K562 (cell line): ENCODE results near the gene CABP7. TPM values are rescaled to one million over a fixed set of nuclear protein-coding genes. Genes with fewer than 3 reads are reported as not detected.
A peak's percentile ranks its signal among the peaks of the same experiment; 100 is the strongest.

Experiments
- MGA ChIP-seq: fragments of 450-650 bp; IDR thresholded peaks from 2 replicates; pipeline ENCODE4 v1.6.1; 2016; ENCODE audit warnings: mild to moderate bottlenecking, moderate library complexity
- SUPT5H ChIP-seq: fragments of 450-650 bp; IDR thresholded peaks from 2 replicates; pipeline ENCODE4 v1.6.1; 2016
- TCF3 ChIP-seq: sonication (generic); formaldehyde crosslinking; IDR thresholded peaks from 2 replicates; pipeline ENCODE4 v1.4.0; 2020; ENCODE audit warnings: mild to moderate bottlenecking, missing genetic modification reagents
- polyA plus RNA-seq, 8 experiments: library from polyadenylated mRNA; depleted of rRNA in 4 of 8; stranded (reverse) in 5 of 8; unstranded in 3 of 8; fragments of >200 nt; fragmentation: Nextera tagmentation in 2 of 8; fragmentation: Illumina TruSeq in 1 of 8; extraction: Ambion mirVana in 2 of 8; extraction: Trizol in 1 of 8; gene quantifications; 2 replicates each; pipeline versions ENCODE4 v1.2.1 to v1.2.3, GENCODE V29; 2011 to 2014; ENCODE audit warnings: inconsistent platforms in 1 of 8, missing spikeins in 1 of 8
- total RNA-seq, 7 experiments: library from RNA; depleted of rRNA in 6 of 7; stranded (reverse); fragments of >200 nt in 6 of 7; fragmentation: Illumina TruSeq in 2 of 7; extraction: Trizol in 2 of 7; gene quantifications; 2 replicates each; pipeline versions ENCODE4 v1.2.1 to v1.2.3, GENCODE V29; 2011 to 2021; ENCODE audit warnings: low replicate concordance in 1 of 7

Gene CABP7
- total and polyA plus RNA-seq, 9 of the 15 experiments (the other 6 are each of a cell fraction or from before 2014, with no cell fraction given): not detected

DNA sequence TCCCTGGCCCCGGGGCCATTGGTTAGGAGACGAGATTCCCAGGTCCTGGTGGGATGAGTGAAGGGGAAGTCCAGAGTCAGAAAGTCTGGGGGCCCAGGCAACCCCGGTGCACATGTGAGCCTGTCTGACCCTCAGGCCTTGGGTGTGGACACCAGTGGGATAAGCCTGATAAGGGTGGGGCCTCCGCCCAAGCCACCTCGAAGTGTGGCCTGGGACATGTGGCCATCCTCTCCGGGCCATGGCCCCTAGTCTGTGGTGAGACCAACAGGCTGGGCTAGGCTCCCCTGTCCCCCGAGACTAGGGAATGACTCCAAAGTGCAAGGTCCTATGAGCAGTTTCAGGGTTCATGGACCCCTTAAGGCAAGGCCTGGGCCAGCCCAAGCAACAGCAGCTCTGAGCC, 6.3 kb downstream of the CABP7 start (continued):
- TF ChIP-seq MGA: peak; percentile 59
- 0 out of 2 replicates have a peak, but pooled peaks have one; percentile 23 for TF ChIP-seq TCF3 (CRISPR knock-in tag)
- no peak for TF ChIP-seq SUPT5H
